Liver (tissue), 3 donors: Measurements from ENCODE around the gene ROBO4.

Experiments
- CTCF ChIP-seq: fragments of 150-350 bp; IDR thresholded peaks from 2 replicates; pipeline ENCODE4 v1.5.1; 2017; ENCODE audit warnings: improper control_type of control experiment, low read depth, low read length; ENCODE audit not compliant: missing input control
- JUND ChIP-seq, 2 donors: IDR thresholded peaks; 2 replicates each; pipeline ENCODE4 v1.6.1; 2016; ENCODE audit warnings: antibody characterized with exemption in 2 of 2
- RXRA ChIP-seq, 2 donors: IDR thresholded peaks; 2 replicates each; pipeline ENCODE4 v1.6.1; 2017 to 2018; ENCODE audit warnings: antibody characterized with exemption in 2 of 2, mild to moderate bottlenecking in 1 of 2
- donor health status: healthy.
- donor health status: healthy.

GRCh38 chr11:124880290-124880611 is 17.4 kb downstream of the ROBO4 start:
- TF ChIP-seq JUND (IDR thresholded peaks at IDR 0.05) (no peak), RXRA (IDR thresholded peaks at IDR 0.05) (no peak), CTCF (no peak)
